HepG2 (cell line): ENCODE measurements around the gene ADAM15. TPM values are rescaled to one million over a fixed set of nuclear protein-coding genes. Genes with fewer than 3 reads are reported as not detected.
A peak's percentile ranks its signal among the peaks of the same experiment; 100 is the strongest.

Source experiments
- BRD4 ChIP-seq: sonication (generic); formaldehyde crosslinking; IDR thresholded peaks from 2 replicates; pipeline ENCODE4 v1.4.0; 2020; ENCODE audit warnings: missing genetic modification reagents
- CENPT ChIP-seq: sonication (generic); formaldehyde crosslinking; IDR thresholded peaks from 2 replicates; pipeline ENCODE4 v1.8.0; 2022; ENCODE audit warnings: low read depth, mild to moderate bottlenecking, moderate library complexity, missing genetic modification reagents
- CENPX ChIP-seq: sonication (generic); formaldehyde crosslinking; IDR thresholded peaks from 2 replicates; pipeline ENCODE4 v1.9.0; 2021; ENCODE audit warnings: mild to moderate bottlenecking, missing genetic modification reagents, moderate library complexity
- DPF2 ChIP-seq: sonication (generic); formaldehyde crosslinking; IDR thresholded peaks from 2 replicates; pipeline ENCODE4 v1.4.0; 2020; ENCODE audit warnings: mild to moderate bottlenecking, low read depth, missing genetic modification reagents, borderline replicate concordance
- ELF1 ChIP-seq: sonication (generic); formaldehyde crosslinking; IDR thresholded peaks from 2 replicates; pipeline ENCODE4 v1.4.0; 2020; ENCODE audit warnings: missing genetic modification reagents
- JUND ChIP-seq: sonication (generic); formaldehyde crosslinking; IDR thresholded peaks from 2 replicates; pipeline ENCODE4 v1.8.0; 2022; ENCODE audit warnings: mild to moderate bottlenecking, missing genetic modification reagents
- MAFG ChIP-seq: sonication (generic); formaldehyde crosslinking; IDR thresholded peaks from 2 replicates; pipeline ENCODE4 v1.5.1; 2020; ENCODE audit warnings: mild to moderate bottlenecking, missing genetic modification reagents
- RARA ChIP-seq: IDR thresholded peaks from 2 replicates; pipeline ENCODE4 v1.6.1; 2016; ENCODE audit warnings: missing genetic modification reagents, missing compliant biosample characterization
- SNRNP70 ChIP-seq: fragments of 200-400 bp; formaldehyde crosslinking; IDR thresholded peaks from 2 replicates; pipeline ENCODE4 v1.6.1; 2017; ENCODE audit warnings: mild to moderate bottlenecking, low read depth, low read length, moderate library complexity
- SRSF4 ChIP-seq: fragments of 200-400 bp; formaldehyde crosslinking; IDR thresholded peaks from one replicate; pipeline ENCODE4 v1.6.1; 2018; ENCODE audit warnings: mild to moderate bottlenecking, low read depth, low read length, moderate library complexity; ENCODE audit not compliant: poor library complexity, severe bottlenecking
- ZBTB7A ChIP-seq: sonication (generic); formaldehyde crosslinking; IDR thresholded peaks from 2 replicates; pipeline ENCODE4 v1.8.0; 2022; ENCODE audit warnings: mild to moderate bottlenecking, missing genetic modification reagents
- ZMYM4 ChIP-seq: sonication (generic); formaldehyde crosslinking; IDR thresholded peaks from 2 replicates; pipeline ENCODE4 v1.8.1; 2023; ENCODE audit warnings: mild to moderate bottlenecking, missing genetic modification reagents
- ZNF790 ChIP-seq: sonication (generic); formaldehyde crosslinking; IDR thresholded peaks from 2 replicates; pipeline ENCODE4 v1.8.0; 2022; ENCODE audit warnings: missing genetic modification reagents, mild to moderate bottlenecking, borderline replicate concordance
- polyA plus RNA-seq, 8 experiments: library from polyadenylated mRNA; depleted of rRNA in 3 of 8; stranded (reverse) in 7 of 8; unstranded in 1 of 8; fragments of >200 nt; fragmentation: Illumina TruSeq in 4 of 8; extraction: Trizol in 4 of 8; gene quantifications; 2 replicates each; pipeline versions ENCODE4 v1.2.1 to v1.2.3, GENCODE V29; 2011 to 2016; ENCODE audit warnings: low read depth in 4 of 8, missing spikeins in 1 of 8, mixed read lengths in 1 of 8; ENCODE audit not compliant: insufficient read depth in 1 of 8
- total RNA-seq, 5 experiments: library from RNA; depleted of rRNA; stranded (reverse); fragments of >200 nt; fragmentation: Illumina TruSeq; extraction: Trizol; gene quantifications; 2 replicates each; pipeline ENCODE4 v1.2.3, GENCODE V29; 2016; ENCODE audit warnings: low read depth in 1 of 5
- TF ChIP-seq, protein P1 (sequence below): sonication (generic); formaldehyde crosslinking; conservative IDR thresholded peaks from 2 replicates; pipeline ENCODE4 v1.8.0; 2022; ENCODE audit warnings: missing genetic modification reagents
- TF ChIP-seq, protein P2 (sequence below): sonication (generic); formaldehyde crosslinking; IDR thresholded peaks from 2 replicates; pipeline ENCODE4 v1.9.0; 2021; ENCODE audit warnings: mild to moderate bottlenecking, missing genetic modification reagents
- TF ChIP-seq, protein P3 (sequence below): sonication (generic); formaldehyde crosslinking; IDR thresholded peaks from 2 replicates; pipeline ENCODE4 v1.8.0; 2022; ENCODE audit warnings: mild to moderate bottlenecking, missing genetic modification reagents, moderate library complexity
- TF ChIP-seq, protein P4 (sequence below): sonication (generic); formaldehyde crosslinking; IDR thresholded peaks from 2 replicates; pipeline ENCODE4 v1.4.0; 2020; ENCODE audit warnings: missing genetic modification reagents

ADAM15 gene
- total and polyA plus RNA-seq, 2 of the 13 experiments (the other 11 are each of a cell fraction or from before 2014, with no cell fraction given) = 17.9 to 25.6 TPM

DNA sequence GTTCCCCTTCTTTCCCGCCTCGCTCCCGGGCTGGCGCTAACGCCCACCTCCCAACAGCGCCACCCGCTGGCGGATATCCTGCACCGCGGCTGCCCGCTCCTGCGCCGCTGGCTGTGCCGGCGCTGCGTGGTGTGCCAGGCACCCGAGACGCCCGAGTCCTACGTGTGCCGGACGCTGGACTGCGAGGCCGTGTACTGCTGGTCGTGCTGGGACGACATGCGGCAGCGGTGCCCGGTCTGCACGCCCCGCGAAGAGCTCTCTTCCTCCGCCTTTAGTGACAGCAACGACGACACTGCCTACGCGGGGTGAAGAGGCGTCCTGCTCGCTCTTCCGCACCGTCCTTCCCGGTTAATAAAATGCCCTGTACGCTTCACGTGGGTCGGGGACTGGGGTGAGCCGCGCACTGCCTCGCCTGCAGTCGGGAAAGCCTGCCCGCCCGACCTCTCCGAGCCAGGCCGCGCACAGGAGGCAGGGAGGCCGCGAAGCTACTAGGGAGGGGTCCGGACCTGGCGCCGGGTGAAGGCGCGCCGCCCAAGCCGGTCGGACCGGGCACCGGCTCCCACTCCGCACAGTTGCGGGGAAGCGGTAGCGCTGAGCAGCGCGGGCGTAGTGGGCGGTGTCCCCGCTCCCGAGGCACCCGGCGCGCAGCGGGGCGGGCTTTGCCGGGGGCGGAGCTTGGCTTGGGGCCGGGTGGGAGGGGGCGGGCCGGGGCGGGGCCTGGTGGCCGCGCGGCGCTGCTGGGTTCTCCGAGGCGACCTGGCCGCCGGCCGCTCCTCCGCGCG lies at the start of gene ADAM15 (continued):
- TF ChIP-seq ZBTB7A (0 out of 2 replicates have a peak, but pooled peaks have one; percentile 63), SNRNP70 (no peak), SRSF4 (no peak), JUND (CRISPR knock-in tag) (peak; percentile 61; the same call in 1 of the 2 replicates), ZNF790 (CRISPR knock-in tag) (peak; percentile 78; the same call in 1 of the 2 replicates), ELF1 (CRISPR knock-in tag) (peak; percentile 21), RARA (CRISPR knock-in tag) (0 out of 2 replicates have a peak, but pooled peaks have one; percentile 21), CENPT (peak; percentile 61), MAFG (peak; percentile 68; the same call in 1 of the 2 replicates), BRD4 (CRISPR knock-in tag) (peak; percentile 77; the same call in 1 of the 2 replicates), CENPX (CRISPR knock-in tag) (no peak), ZMYM4 (CRISPR knock-in tag) (peak; percentile 61; the same call in 1 of the 2 replicates), DPF2 (CRISPR knock-in tag) (no peak)
- TF ChIP-seq, protein P1, sequence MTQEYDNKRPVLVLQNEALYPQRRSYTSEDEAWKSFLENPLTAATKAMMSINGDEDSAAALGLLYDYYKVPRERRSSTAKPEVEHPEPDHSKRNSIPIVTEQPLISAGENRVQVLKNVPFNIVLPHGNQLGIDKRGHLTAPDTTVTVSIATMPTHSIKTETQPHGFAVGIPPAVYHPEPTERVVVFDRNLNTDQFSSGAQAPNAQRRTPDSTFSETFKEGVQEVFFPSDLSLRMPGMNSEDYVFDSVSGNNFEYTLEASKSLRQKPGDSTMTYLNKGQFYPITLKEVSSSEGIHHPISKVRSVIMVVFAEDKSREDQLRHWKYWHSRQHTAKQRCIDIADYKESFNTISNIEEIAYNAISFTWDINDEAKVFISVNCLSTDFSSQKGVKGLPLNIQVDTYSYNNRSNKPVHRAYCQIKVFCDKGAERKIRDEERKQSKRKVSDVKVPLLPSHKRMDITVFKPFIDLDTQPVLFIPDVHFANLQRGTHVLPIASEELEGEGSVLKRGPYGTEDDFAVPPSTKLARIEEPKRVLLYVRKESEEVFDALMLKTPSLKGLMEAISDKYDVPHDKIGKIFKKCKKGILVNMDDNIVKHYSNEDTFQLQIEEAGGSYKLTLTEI = no peak
- TF ChIP-seq, protein P2, sequence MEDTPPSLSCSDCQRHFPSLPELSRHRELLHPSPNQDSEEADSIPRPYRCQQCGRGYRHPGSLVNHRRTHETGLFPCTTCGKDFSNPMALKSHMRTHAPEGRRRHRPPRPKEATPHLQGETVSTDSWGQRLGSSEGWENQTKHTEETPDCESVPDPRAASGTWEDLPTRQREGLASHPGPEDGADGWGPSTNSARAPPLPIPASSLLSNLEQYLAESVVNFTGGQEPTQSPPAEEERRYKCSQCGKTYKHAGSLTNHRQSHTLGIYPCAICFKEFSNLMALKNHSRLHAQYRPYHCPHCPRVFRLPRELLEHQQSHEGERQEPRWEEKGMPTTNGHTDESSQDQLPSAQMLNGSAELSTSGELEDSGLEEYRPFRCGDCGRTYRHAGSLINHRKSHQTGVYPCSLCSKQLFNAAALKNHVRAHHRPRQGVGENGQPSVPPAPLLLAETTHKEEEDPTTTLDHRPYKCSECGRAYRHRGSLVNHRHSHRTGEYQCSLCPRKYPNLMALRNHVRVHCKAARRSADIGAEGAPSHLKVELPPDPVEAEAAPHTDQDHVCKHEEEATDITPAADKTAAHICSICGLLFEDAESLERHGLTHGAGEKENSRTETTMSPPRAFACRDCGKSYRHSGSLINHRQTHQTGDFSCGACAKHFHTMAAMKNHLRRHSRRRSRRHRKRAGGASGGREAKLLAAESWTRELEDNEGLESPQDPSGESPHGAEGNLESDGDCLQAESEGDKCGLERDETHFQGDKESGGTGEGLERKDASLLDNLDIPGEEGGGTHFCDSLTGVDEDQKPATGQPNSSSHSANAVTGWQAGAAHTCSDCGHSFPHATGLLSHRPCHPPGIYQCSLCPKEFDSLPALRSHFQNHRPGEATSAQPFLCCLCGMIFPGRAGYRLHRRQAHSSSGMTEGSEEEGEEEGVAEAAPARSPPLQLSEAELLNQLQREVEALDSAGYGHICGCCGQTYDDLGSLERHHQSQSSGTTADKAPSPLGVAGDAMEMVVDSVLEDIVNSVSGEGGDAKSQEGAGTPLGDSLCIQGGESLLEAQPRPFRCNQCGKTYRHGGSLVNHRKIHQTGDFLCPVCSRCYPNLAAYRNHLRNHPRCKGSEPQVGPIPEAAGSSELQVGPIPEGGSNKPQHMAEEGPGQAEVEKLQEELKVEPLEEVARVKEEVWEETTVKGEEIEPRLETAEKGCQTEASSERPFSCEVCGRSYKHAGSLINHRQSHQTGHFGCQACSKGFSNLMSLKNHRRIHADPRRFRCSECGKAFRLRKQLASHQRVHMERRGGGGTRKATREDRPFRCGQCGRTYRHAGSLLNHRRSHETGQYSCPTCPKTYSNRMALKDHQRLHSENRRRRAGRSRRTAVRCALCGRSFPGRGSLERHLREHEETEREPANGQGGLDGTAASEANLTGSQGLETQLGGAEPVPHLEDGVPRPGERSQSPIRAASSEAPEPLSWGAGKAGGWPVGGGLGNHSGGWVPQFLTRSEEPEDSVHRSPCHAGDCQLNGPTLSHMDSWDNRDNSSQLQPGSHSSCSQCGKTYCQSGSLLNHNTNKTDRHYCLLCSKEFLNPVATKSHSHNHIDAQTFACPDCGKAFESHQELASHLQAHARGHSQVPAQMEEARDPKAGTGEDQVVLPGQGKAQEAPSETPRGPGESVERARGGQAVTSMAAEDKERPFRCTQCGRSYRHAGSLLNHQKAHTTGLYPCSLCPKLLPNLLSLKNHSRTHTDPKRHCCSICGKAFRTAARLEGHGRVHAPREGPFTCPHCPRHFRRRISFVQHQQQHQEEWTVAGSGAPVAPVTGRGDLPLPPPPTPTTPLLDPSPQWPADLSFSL (CRISPR knock-in tag) = peak; percentile 34; the same call in 1 of the 2 replicates
- TF ChIP-seq, protein P3, sequence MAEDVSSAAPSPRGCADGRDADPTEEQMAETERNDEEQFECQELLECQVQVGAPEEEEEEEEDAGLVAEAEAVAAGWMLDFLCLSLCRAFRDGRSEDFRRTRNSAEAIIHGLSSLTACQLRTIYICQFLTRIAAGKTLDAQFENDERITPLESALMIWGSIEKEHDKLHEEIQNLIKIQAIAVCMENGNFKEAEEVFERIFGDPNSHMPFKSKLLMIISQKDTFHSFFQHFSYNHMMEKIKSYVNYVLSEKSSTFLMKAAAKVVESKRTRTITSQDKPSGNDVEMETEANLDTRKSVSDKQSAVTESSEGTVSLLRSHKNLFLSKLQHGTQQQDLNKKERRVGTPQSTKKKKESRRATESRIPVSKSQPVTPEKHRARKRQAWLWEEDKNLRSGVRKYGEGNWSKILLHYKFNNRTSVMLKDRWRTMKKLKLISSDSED (CRISPR knock-in tag) = no peak; the same call in 1 of the 2 replicates
- TF ChIP-seq, protein P4, sequence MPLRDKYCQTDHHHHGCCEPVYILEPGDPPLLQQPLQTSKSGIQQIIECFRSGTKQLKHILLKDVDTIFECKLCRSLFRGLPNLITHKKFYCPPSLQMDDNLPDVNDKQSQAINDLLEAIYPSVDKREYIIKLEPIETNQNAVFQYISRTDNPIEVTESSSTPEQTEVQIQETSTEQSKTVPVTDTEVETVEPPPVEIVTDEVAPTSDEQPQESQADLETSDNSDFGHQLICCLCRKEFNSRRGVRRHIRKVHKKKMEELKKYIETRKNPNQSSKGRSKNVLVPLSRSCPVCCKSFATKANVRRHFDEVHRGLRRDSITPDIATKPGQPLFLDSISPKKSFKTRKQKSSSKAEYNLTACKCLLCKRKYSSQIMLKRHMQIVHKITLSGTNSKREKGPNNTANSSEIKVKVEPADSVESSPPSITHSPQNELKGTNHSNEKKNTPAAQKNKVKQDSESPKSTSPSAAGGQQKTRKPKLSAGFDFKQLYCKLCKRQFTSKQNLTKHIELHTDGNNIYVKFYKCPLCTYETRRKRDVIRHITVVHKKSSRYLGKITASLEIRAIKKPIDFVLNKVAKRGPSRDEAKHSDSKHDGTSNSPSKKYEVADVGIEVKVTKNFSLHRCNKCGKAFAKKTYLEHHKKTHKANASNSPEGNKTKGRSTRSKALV = peak; percentile 88
